HFF-Myc (cell line): ENCODE results near the gene BRD1.

Experiments
- DNase-seq: peaks from one replicate; pipeline ENCODE4 v3.0.0-alpha.2; 2011; ENCODE audit warnings: low read depth; ENCODE audit errors: extremely low read depth
- H3K4me3 ChIP-seq: replicated peaks from 2 replicates; pipeline ENCODE4 v1.5.1; 2011; ENCODE audit warnings: low read depth, mild to moderate bottlenecking, control low read depth, low read length
- CTCF ChIP-seq: IDR thresholded peaks from 2 replicates; pipeline ENCODE4 v1.5.1; 2012; ENCODE audit warnings: mild to moderate bottlenecking, low read depth, low read length, control low read depth; ENCODE audit errors: missing control alignments

Gene BRD1

GRCh38 chr22:49723478-49724029 lies 104.1 kb downstream of the BRD1 start:
- no peak overlapping the region for H3K4me3 ChIP-seq
- no peak for TF ChIP-seq CTCF

More at GRCh38 chr22:49723478-49724029, 104.1 kb downstream of the BRD1 start:
- no peak for DNase-seq
